ENCODE results near the gene NOD2.

Gene NOD2

DNA sequence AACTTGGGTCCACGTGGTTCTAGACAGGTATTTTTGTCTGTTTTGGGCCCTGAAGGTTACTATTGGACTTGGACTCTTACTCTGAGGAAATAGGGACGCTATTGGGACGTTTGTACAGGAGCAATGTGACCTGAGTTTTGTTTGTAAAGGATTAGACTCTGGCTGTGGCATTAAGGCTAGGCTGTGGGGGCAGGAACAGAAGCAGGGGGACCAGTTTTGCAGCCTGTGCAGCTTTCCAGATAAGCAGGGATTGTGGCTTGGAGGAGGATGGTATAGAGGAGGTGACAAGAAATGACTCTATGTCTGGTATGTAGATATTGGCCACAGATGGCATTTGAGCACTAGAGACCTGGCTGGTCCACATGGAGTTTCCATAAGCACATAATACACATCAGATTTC, 12.8 kb downstream of the NOD2 start:
- in situ Hi-C loops (cut with MboI; ENCODE audit: low pct_unique_long_range_greater_than_20kb, low sequenced_read_pairs) = no loop called here

DNA sequence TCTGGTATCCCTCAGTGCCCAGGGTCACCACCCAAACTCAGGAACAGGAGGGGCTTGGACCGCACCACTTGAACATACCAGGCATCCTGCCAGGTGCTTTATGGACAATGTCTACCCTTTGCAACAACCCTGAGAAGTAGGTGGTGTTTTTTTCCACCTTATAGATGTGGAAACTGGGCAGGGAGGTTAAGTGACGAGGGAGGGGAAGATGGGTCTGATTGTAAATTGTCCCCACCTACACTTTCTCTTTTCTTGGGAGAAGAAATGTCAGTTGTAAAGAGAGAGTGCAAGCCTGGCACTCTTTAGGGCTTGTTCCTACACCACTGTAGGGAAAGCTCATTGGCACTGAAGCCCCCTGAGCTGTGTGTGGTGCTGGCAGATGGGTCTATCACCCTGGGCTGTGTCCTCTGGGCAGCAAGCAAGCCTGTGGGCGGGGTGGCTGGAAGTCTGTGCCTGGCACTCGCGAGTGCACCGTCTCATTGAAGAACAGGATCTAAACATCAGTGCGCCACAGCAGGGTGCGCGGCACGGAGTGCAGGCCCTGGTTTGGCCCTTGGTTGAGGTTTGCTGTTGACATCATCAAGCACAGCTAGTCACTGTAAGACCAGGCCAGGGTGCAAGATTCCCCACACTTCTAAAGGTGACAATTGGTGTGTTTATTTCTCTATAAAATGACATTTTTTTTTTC, 15.1 kb downstream of the NOD2 start:
- peak; percentile 62 for DNase-seq
- in situ Hi-C loops (cut with MboI; ENCODE audit: low pct_unique_long_range_greater_than_20kb, low sequenced_read_pairs) = no loop called here

More for the DNA sequence above, 12.8 kb downstream of the NOD2 start:
- no peak for DNase-seq

DNA sequence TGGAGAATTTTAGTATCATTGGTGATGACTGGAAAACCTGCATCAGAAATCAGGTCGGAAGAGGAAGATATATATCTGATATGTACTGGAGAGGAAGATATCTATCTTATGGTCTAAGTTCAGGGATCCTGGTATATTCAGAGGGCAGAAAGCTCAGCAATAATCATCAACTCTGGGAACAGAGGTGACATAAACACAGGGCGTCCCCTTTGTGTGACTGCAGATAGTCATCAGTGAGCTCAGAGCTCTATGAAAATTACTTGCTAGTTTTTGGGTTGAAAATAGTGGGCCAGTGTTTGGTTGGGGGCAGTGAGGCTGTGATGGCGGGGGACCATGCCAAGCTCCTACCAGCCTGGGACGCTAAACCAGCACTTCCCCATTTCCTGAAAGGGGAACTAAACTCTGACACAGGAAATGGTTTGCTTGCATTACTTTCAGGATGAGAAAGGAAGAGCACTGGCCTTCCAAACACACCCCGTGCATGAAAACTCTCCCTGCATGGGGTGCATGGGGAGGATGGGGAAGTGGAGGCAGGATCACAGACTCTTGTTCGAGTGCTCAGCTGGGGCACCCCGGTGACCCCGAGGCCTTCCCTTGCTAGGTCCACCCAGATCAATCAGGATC, 15.8 kb downstream of the NOD2 start:
- DNase-seq = peak; percentile 91
- in situ Hi-C loops (cut with MboI; ENCODE audit: low pct_unique_long_range_greater_than_20kb, low sequenced_read_pairs) = no loop called here

DNA sequence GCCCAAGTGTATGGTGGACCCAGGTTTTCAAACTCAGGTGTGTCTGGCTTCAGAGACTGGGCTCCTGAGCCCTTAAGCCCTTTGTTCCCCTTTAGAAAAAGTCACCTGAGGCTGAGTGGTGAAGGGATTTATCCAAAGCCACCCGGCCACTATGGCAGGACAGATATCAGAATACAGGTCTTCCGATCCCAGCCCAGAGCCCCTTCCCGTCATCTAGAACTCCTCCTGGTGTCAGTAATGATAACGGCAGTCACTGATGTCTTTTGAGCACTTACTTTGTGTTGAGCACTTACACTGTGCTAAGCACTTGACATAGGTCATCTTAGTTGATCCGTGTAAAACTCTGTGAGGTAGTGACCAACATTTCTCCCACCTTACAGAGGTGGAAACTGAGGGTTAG, 16.6 kb downstream of the NOD2 start:
- DNase-seq = no peak
- in situ Hi-C loops (cut with MboI; ENCODE audit: low pct_unique_long_range_greater_than_20kb, low sequenced_read_pairs) = no loop called here

DNA sequence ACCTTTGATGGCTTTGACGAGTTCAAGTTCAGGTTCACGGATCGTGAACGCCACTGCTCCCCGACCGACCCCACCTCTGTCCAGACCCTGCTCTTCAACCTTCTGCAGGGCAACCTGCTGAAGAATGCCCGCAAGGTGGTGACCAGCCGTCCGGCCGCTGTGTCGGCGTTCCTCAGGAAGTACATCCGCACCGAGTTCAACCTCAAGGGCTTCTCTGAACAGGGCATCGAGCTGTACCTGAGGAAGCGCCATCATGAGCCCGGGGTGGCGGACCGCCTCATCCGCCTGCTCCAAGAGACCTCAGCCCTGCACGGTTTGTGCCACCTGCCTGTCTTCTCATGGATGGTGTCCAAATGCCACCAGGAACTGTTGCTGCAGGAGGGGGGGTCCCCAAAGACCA, 17.6 kb downstream of the NOD2 start:
- DNase-seq = no peak
- in situ Hi-C loops (cut with MboI; ENCODE audit: low pct_unique_long_range_greater_than_20kb, low sequenced_read_pairs) = no loop called here

DNA sequence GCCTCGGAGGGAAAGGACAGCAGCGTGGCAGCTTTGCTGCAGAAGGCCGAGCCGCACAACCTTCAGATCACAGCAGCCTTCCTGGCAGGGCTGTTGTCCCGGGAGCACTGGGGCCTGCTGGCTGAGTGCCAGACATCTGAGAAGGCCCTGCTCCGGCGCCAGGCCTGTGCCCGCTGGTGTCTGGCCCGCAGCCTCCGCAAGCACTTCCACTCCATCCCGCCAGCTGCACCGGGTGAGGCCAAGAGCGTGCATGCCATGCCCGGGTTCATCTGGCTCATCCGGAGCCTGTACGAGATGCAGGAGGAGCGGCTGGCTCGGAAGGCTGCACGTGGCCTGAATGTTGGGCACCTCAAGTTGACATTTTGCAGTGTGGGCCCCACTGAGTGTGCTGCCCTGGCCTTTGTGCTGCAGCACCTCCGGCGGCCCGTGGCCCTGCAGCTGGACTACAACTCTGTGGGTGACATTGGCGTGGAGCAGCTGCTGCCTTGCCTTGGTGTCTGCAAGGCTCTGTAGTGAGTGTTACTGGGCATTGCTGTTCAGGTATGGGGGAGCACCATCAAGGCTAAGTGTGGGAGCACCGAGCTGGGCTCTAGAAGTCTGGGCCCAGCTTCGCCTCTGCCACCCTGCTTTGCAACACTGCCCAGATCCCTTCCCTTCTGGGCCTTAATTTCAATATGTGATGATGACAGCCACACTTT, 18.6 kb downstream of the NOD2 start:
- DNase-seq = no peak
- in situ Hi-C loops (cut with MboI; ENCODE audit: low pct_unique_long_range_greater_than_20kb, low sequenced_read_pairs) = no loop called here

DNA sequence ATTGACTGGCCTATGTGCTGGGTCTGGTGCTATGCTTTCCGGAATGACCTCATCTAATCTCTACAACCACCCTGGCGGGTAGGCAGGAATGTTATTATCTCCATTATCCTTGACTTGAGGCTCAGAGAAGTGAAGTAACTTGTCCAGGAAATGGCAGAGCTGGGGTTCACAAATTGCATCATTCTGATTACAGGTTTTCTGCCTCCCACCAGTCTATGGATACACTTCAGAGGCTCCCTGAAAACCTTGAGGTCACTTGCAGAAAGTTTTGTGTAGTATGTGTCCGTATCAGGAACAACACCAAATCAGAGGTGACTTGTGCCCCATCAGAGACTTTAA, 19.1 kb downstream of the NOD2 start:
- in situ Hi-C loops (cut with MboI; ENCODE audit: low pct_unique_long_range_greater_than_20kb, low sequenced_read_pairs) = no loop called here
- DNase-seq = no peak

DNA sequence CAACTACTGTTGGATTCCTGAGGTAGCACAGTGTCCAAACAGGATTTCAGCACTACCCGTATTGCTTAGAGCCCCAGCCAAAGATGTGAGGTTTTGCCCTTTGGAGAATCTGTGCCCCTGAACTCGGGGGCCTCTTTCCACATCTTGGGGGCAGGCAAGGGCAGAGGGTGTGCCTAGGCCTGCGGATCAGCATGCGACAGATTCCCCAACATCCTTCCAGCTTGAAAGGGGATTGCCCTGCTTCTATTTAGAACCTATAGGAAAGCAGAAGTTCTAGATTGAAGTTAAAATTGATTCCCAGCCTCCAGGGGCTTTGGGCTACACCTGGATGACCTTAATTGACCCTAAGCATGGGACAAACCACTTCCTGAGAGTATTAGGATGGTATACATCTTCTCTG, 19.6 kb downstream of the NOD2 start:
- in situ Hi-C loops (cut with MboI; ENCODE audit: low pct_unique_long_range_greater_than_20kb, low sequenced_read_pairs) = no loop called here
- no peak for DNase-seq

DNA sequence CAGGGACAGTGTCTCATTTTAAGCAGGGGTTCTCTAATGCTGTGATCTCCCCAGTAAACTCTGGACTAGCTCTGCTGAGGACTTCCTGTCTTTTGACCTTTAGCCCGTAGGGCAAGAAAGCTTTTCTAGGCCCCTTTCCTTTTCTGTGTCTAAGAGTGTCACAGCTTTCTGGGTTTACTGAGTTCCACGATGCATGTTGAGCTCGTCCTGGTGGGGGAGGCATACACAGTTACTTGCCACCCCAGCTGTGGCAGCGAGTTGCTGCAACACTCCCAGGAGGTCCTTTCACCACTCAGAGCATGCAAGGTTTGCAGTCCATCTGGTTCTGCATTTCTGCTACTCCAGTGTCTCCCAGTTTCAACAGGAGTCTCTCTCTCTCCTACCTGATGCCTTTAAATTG, 23.7 kb downstream of the NOD2 start:
- in situ Hi-C loops (cut with MboI; ENCODE audit: low pct_unique_long_range_greater_than_20kb, low sequenced_read_pairs) = no loop called here
- DNase-seq = no peak

DNA sequence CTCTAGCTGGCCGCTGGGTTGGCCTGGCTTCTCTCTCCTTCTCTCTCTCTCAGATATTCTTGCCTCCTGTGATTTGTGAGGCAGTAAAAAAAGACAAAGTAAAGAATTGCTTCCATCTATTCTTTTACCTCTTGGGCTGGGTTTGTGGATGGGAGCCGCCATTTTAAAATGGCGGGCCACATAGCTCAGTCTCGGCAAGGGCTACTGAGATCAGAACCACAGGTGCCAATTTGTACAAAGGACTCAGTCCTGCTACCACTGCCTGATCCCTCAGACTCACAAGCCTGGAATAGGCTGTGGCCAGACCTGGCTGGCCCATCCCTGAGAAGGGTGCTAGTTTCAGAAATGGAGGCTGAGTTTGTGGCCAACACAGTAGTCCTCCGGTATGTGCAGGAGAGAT, 24.1 kb downstream of the NOD2 start:
- DNase-seq = no peak
- in situ Hi-C loops (cut with MboI; ENCODE audit: low pct_unique_long_range_greater_than_20kb, low sequenced_read_pairs) = no loop called here

DNA sequence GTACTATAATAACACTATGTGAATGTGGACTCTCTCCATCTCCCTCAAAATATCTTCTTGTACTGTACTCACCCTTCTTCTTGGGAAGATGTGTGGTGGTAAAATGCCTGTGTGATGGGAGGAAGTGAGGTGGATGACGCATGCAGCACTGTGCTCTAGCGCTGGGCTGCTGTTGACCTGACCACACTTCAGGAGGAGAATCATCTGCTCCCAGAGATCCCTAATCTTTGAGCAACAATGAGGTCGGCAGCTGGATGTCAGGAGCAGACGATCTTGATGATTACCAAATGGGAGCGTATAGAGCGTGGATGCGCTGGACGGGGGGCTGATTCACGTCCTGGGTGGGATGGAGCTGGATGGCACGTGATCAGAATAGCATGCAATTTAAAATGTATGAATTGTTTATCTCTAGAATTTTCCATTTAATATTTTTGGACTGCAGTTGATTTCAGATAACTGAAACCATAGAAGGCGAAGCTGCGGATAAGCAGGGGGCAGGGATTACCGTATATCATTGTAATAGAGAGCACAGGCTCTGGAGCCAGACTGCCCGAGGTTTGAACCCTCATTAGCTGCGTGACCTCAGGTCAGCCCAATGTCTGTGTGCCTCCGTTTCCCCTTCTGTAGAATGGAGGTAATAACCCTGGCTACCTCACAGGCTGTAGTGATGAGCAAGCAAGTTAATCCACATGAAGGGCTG, 24.8 kb downstream of the NOD2 start:
- in situ Hi-C loops (cut with MboI; ENCODE audit: low pct_unique_long_range_greater_than_20kb, low sequenced_read_pairs) = no loop called here
- no peak for DNase-seq

DNA sequence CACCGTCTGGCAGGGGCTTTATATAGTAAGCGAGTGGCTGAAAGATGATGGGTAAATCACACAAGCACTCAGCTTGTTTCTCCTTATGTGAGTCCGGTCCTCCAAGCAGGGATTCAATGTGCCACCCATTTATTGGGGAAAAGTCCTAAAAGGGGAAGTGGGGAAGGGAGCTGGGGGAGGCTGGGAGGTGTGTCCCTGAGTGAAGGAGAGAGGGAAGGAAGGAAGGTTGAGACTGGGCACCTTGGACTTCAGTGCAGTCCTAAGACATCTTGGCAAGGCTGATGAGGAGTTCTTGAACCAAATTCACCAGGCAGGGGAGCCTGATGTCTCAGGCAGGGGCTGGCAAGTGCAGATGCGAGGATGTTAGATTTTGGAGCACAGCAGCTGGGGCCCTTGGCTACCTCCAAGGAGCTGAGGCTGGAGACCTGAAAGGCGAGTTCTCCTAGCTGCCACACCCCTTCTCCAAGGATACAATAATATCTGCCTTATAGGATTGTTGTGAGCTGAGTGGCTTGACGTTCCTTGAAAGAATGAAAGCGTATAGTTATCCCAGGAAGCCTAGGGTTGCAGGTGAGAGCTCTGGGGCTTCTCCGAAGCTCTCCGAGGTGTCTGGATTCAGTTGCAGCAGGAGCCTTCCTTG, 25.5 kb downstream of the NOD2 start:
- in situ Hi-C loops (cut with MboI; ENCODE audit: low pct_unique_long_range_greater_than_20kb, low sequenced_read_pairs) = no loop called here
- no peak for DNase-seq

DNA sequence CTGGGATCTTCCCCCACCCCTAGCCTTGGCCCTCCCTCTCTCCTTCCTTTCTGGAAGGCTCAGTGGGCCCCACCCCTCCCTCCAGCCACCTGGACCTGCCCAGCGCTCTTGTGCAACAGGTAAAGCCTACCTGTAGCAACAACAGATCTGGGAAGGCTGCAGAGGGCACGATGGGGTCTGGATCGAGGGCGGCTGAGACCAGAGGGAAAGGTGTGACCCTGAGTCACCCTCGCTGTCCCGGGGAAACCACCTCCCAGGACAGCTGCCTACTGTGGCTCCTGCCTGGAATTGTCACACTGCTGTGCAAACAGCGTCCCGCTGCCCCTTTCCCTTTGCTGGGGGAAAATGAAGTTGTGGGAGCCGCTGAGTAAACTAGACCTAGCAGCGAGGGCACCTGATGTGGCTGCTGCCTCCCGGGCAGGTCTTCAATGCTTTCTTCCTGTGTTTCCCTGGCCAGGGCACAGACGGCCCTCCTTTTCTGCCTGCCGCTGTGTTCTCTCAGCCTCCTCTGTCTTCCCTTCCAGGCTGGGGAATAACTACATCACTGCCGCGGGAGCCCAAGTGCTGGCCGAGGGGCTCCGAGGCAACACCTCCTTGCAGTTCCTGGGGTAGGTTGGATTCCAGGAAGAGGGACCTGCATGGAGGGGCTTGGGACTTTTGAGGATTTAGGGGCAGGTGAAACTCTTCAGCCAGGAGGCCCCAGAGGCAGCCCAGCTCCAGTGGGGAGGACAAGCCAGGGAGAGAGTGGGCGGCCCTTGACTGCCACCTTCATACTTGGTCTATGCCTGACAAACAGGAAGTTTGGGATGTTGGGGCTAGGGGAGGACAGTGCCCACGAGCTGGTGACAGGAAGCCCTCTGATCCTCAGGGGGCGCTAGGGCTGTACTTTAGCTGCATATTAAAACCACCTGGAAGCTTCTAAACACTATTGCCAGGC, 26.3 kb downstream of the NOD2 start:
- in situ Hi-C loops (cut with MboI; ENCODE audit: low pct_unique_long_range_greater_than_20kb, low sequenced_read_pairs) = no loop called here
- DNase-seq = peak; percentile 75

DNA sequence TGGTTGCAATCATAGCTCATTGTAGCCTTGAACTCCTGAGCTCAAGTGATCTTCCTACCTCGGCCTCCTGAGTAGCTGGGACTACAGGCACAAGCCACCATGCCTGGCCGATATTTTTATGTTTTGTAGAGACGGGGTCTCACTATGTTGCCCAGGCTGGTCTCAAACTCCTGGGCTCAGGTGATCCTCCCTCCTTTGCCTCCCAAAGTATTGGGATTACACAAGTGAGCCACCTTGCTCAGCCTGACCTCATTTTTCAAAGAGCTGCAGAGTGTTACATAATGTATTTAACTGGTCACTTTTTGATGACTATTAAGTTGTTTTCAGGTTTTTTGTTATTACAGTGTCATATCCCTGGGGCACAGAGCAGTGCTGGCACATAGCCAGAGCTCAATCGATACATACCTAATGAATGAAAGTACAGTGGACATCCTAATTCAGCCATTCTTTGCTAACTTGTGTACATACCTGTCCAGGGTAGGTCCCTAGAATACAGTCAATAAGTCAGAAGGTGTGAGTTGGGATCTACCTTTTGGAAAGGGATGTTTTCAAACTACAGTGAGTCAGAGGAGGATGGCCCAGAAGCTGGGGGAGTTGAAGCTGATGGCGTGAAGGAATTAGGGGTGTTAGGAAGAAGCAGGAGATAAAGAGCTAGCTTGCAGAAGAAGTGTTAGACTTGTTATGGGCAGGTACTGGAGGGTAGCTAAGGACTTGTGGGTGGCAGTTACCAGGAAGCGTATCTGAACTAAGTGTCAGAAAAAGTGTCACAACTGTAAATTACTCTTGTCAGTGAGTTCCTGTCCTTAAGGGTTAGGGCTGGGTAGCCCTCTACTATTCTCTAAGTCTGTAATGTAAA, 28.4 kb downstream of the NOD2 start:
- in situ Hi-C loops (cut with MboI; ENCODE audit: low pct_unique_long_range_greater_than_20kb, low sequenced_read_pairs) = no loop called here
- DNase-seq = no peak

DNA sequence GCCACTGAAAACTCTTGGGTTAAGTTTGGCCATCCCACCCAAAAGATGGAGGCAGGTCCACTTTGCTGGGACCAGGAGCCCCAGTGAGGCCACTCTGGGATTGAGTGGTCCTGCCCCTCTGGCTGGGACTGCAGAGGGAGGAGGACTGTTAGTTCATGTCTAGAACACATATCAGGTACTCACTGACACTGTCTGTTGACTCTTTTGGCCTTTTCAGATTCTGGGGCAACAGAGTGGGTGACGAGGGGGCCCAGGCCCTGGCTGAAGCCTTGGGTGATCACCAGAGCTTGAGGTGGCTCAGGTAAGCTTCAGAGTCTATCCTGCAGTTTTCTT, 29.0 kb downstream of the NOD2 start:
- in situ Hi-C loops (cut with MboI; ENCODE audit: low pct_unique_long_range_greater_than_20kb, low sequenced_read_pairs) = no loop called here

DNA sequence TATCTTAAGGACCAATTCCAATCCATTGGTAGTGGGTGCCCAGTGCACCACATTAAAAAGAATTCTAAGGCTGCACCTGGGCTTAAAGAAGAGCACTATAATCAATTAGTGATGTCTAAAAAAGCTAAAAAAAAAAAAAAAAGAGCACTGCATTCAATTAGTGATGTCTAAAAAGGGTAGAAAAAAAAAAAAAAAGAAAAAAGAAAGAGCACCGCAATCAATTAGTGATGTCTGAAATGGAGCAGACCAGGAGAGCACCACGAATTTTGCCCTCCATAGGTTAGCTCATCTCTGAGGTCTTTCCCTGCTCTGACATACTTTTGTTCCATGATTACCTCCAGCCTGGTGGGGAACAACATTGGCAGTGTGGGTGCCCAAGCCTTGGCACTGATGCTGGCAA, 29.6 kb downstream of the NOD2 start:
- DNase-seq = no peak
- in situ Hi-C loops (cut with MboI; ENCODE audit: low pct_unique_long_range_greater_than_20kb, low sequenced_read_pairs) = no loop called here

More for the DNA sequence above, 29.0 kb downstream of the NOD2 start:
- DNase-seq = no peak

DNA sequence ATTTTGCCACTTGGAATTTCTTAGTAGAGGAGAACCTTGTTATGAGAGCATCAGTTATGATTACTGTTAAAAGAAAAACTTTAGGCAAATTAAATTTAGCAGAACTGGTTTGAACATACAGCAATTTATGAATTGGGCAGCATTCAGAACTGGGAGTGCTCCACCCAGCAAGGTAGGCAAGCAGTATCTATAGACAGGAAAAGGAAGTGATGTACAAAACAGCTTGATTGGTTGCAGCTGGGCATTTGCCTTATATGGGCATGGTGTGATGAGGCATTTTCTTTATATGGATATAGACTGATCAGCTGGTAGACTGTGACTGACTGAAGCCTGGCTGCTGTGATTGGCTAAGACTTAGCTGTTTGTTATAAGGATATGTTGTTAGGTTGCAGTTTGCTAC, 30.9 kb downstream of the NOD2 start:
- in situ Hi-C loops (cut with MboI; ENCODE audit: low pct_unique_long_range_greater_than_20kb, low sequenced_read_pairs) = no loop called here
- no peak for DNase-seq
